Measurements from ENCODE around the gene SNX27. TPM values are rescaled to one million over a fixed set of nuclear protein-coding genes. Genes with fewer than 3 reads are reported as not detected.

The SNX27 gene
- polyA plus RNA-seq, 3 donors: 40.1 to 57.1 (median 47.6) TPM

DNA sequence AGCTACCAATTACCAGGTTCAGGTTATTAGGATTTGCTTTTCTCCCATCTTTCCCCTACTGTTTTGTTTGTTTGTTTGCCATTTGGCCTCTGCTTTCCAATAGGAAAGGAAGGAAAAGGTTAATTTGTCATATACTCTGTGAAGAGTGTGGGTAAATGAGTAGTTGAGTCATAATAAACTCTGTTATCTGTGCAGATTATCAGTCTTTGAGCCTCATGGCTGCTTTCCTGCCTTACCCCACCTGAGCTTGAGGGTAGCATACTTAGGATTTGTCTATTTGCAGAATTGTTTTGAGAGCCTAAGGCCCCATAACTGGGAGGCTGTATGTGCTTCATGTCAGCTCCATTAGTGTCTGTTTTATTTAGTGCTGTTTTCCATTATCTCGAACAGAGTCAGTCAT is 32.9 kb upstream of the SNX27 start:
- Histone ChIP-seq H3K36me3 (replicated peaks in 1 of 2; ENCODE audit: control insufficient read depth in 1 of 2, insufficient read depth in 2 of 2, low read length in 2 of 2) (no peaks in the 10 kb centered on the region), H3K79me2 (ENCODE audit: insufficient read depth, low read length) (no peaks in the 10 kb centered on the region), H3K4me2 (replicated peaks; ENCODE audit: extremely low read depth, low read length, poor library complexity, severe bottlenecking) (no peak overlapping the region), H3K9ac (ENCODE audit: insufficient read depth, low read length, poor library complexity, severe bottlenecking) (no peak overlapping the region), H2AFZ (ENCODE audit: insufficient read depth, low read depth, low read length, poor library complexity, severe bottlenecking) (no peak overlapping the region), H3K4me1 (ENCODE audit: control insufficient read depth in 1 of 2, insufficient read depth in 2 of 2, low read length in 2 of 2) (peaks cover 0 to 4% of the 10 kb centered on the region in 2 donors), H3K9me3 (replicated peaks in 1 of 2; ENCODE audit: control insufficient read depth in 1 of 2, insufficient read depth in 1 of 2, low read length in 2 of 2) (no peaks in the 10 kb centered on the region), H4K20me1 (ENCODE audit: insufficient read depth, low read length) (no peaks in the 10 kb centered on the region), H3K27ac (ENCODE audit: low read depth in 1 of 2, low read length in 2 of 2) (no peak overlapping the region), H3K4me3 (replicated peaks in 1 of 3; ENCODE audit: low read depth in 2 of 3, low read length in 3 of 3) (no peak overlapping the region), H3K27me3 (ENCODE audit: control insufficient read depth in 2 of 2, insufficient read depth in 2 of 2, low read length in 2 of 2) (no peaks in the 10 kb centered on the region)
- no peak for DNase-seq
- WGBS (ENCODE audit: insufficient coverage): no CpG with 5 or more reads among the region's 1 CpG
- TF ChIP-seq, protein P1, sequence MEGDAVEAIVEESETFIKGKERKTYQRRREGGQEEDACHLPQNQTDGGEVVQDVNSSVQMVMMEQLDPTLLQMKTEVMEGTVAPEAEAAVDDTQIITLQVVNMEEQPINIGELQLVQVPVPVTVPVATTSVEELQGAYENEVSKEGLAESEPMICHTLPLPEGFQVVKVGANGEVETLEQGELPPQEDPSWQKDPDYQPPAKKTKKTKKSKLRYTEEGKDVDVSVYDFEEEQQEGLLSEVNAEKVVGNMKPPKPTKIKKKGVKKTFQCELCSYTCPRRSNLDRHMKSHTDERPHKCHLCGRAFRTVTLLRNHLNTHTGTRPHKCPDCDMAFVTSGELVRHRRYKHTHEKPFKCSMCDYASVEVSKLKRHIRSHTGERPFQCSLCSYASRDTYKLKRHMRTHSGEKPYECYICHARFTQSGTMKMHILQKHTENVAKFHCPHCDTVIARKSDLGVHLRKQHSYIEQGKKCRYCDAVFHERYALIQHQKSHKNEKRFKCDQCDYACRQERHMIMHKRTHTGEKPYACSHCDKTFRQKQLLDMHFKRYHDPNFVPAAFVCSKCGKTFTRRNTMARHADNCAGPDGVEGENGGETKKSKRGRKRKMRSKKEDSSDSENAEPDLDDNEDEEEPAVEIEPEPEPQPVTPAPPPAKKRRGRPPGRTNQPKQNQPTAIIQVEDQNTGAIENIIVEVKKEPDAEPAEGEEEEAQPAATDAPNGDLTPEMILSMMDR (IDR thresholded peaks at IDR 0.05): no peak
- no peaks in the 10 kb centered on the region for H3K9me3 Mint-ChIP-seq
- peaks cover 2 to 10% (median 4%) of the 10 kb centered on the region in 3 donors for H3K27me3 Mint-ChIP-seq (ENCODE audit: low read depth in 3 of 3)
- H3K27ac Mint-ChIP-seq: no peak overlapping the region
- H3K4me1 Mint-ChIP-seq: peaks cover 6% of the 10 kb centered on the region
- no peak overlapping the region for H3K4me3 Mint-ChIP-seq
- intact Hi-C loops (cut with micrococcal nuclease): no loop called here
- peaks cover 7% of the 10 kb centered on the region in 2 donors for H3K36me3 Mint-ChIP-seq

DNA sequence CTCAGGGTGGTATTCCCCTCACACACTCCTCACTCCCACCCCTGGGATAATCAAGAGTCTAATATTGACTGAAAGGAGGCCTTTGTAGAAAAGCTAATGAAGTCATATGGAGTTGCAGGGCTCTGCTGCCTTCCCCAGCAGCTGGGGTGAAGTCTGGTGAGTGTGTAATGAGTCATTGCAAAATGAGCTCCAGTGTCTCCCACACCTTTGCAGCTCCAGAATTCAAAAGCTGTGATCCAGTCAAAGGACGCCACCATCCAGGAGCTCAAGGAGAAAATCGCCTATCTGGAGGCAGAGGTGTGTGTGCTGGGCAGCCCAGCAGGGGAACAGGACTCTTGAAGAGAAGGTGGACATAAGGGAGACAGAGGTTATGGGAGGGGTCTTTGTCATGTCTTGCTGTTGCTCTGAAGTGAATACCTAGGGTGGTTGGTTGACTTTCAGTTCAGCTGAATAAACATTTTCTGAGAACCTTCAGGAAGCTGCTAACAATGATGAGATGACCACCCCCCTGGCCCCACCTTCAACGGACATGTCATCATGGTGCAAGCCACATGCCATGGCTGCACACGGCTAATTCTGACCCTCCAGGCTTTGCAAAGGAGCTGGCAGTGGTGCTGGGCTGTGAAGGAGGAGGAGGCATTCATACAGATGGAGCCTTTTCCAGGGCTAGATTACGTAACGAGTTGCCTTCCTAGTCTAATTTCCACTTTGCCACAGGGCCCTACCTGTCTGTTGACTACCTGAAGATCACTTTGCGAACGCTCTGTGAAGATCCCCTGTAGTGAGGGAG is 32.2 kb upstream of the SNX27 start:
- H3K27me3 Mint-ChIP-seq (ENCODE audit: low read depth in 3 of 3): peaks cover 3 to 9% (median 4%) of the 10 kb centered on the region in 3 donors
- Histone ChIP-seq H3K4me1 (ENCODE audit: control insufficient read depth in 1 of 2, insufficient read depth in 2 of 2, low read length in 2 of 2) (peaks cover 0 to 4% of the 10 kb centered on the region in 2 donors), H3K9ac (ENCODE audit: insufficient read depth, low read length, poor library complexity, severe bottlenecking) (no peak overlapping the region), H3K79me2 (ENCODE audit: insufficient read depth, low read length) (no peaks in the 10 kb centered on the region), H3K9me3 (replicated peaks in 1 of 2; ENCODE audit: control insufficient read depth in 1 of 2, insufficient read depth in 1 of 2, low read length in 2 of 2) (no peaks in the 10 kb centered on the region), H3K36me3 (replicated peaks in 1 of 2; ENCODE audit: control insufficient read depth in 1 of 2, insufficient read depth in 2 of 2, low read length in 2 of 2) (no peaks in the 10 kb centered on the region), H3K4me2 (replicated peaks; ENCODE audit: extremely low read depth, low read length, poor library complexity, severe bottlenecking) (no peak overlapping the region), H3K4me3 (replicated peaks in 1 of 3; ENCODE audit: low read depth in 2 of 3, low read length in 3 of 3) (no peak overlapping the region), H2AFZ (ENCODE audit: insufficient read depth, low read depth, low read length, poor library complexity, severe bottlenecking) (no peak overlapping the region), H3K27me3 (ENCODE audit: control insufficient read depth in 2 of 2, insufficient read depth in 2 of 2, low read length in 2 of 2) (no peaks in the 10 kb centered on the region), H4K20me1 (ENCODE audit: insufficient read depth, low read length) (no peaks in the 10 kb centered on the region), H3K27ac (ENCODE audit: low read depth in 1 of 2, low read length in 2 of 2) (no peak overlapping the region)
- TF ChIP-seq, protein P1 (IDR thresholded peaks at IDR 0.05): no peak
- peak overlapping the region in 1 of 7 donors; percentile 39 for H3K27ac Mint-ChIP-seq
- H3K4me3 Mint-ChIP-seq: no peak overlapping the region
- H3K9me3 Mint-ChIP-seq: no peaks in the 10 kb centered on the region
- peaks cover 6% of the 10 kb centered on the region for H3K4me1 Mint-ChIP-seq
- intact Hi-C loops (cut with micrococcal nuclease): no loop called here
- peaks cover 3 to 5% of the 10 kb centered on the region in 2 donors for H3K36me3 Mint-ChIP-seq
- no peak for DNase-seq
- WGBS (ENCODE audit: insufficient coverage): 100% methylated on average over 3 of the region's 8 CpGs
